ENCODE measurements around the gene SLC25A26.

Gene SLC25A26

GRCh38 chr3:66396161-66396760 lies 175.5 kb downstream of the SLC25A26 start:
- no peak for TF ChIP-seq CTCF (IDR thresholded peaks at IDR 0.05)
- peak overlapping the region; percentile 23 to 89 for H3K27ac ChIP-seq
- DNase-seq (ENCODE audit: low spot score): no peak
- no peak overlapping the region for H3K4me3 ChIP-seq

GRCh38 chr3:66396888-66397287 lies 176.1 kb downstream of the SLC25A26 start:
- no peak for TF ChIP-seq CTCF (IDR thresholded peaks at IDR 0.05)
- peak overlapping the region in 1 of 2 donors; percentile 89 for H3K27ac ChIP-seq
- H3K4me3 ChIP-seq: no peak overlapping the region
- DNase-seq (ENCODE audit: low spot score): peak; percentile 68

GRCh38 chr3:66397745-66398144 lies 176.9 kb downstream of the SLC25A26 start:
- H3K27ac ChIP-seq: peak overlapping the region in 1 of 2 donors; percentile 28
- DNase-seq (ENCODE audit: low spot score): no peak
- H3K4me3 ChIP-seq: no peak overlapping the region
- TF ChIP-seq CTCF (IDR thresholded peaks at IDR 0.05): no peak

- Histone ChIP-seq H3K27ac (peak overlapping the region in 1 of 2 donors; percentile 21), H3K4me3 (no peak overlapping the region)
- peak; percentile 67 for DNase-seq (ENCODE audit: low spot score)
- TF ChIP-seq CTCF (IDR thresholded peaks at IDR 0.05): no peak
Measured at GRCh38 chr3:66398228-66399025, 177.6 kb downstream of the SLC25A26 start.

- DNase-seq (ENCODE audit: low spot score): no peak
- TF ChIP-seq CTCF (IDR thresholded peaks at IDR 0.05): no peak
- Histone ChIP-seq H3K4me3 (no peak overlapping the region), H3K27ac (no peak overlapping the region)
Measured at GRCh38 chr3:66399529-66400232, 178.9 kb downstream of the SLC25A26 start.

GRCh38 chr3:66400411-66401156 lies 179.8 kb downstream of the SLC25A26 start:
- DNase-seq (ENCODE audit: low spot score): peak; percentile 59
- no peak overlapping the region for H3K4me3 ChIP-seq
- peak overlapping the region; percentile 20 to 74 for H3K27ac ChIP-seq
- TF ChIP-seq CTCF (IDR thresholded peaks at IDR 0.05): no peak
